ENCODE data around the gene CYTH2. TPM values are rescaled to one million over a fixed set of nuclear protein-coding genes. Genes with fewer than 3 reads are reported as not detected.
A peak's percentile ranks its signal among the peaks of the same experiment; 100 is the strongest.

Gene CYTH2
- total and polyA plus RNA-seq, 2 of the 8 experiments (the other 6 are each of a cell fraction or from before 2014, with no cell fraction given) = 43.7 to 71.4 TPM

GRCh38 chr19:48490981-48491792, 22.0 kb downstream of the CYTH2 start:
- Histone ChIP-seq H4K91ac (replicated peaks; ENCODE audit: insufficient read length, low read length) (no peak overlapping the region), H2BK12ac (ENCODE audit: low read depth, low read length) (peak overlapping the region; percentile 94), H3K9ac (replicated peaks in 1 of 4; ENCODE audit: extremely low read depth in 1 of 4, low read depth in 3 of 4, low read length in 3 of 4) (peak overlapping the region in 3 of 4 experiments; percentile 38 to 44 (median 42); a peak in 5 of 7 replicates), H3K36me3 (ENCODE audit: control insufficient read depth in 2 of 4, insufficient read depth in 4 of 4, low read length in 3 of 4) (no peaks in the 10 kb centered on the region; a peak in 1 of 8 replicates), H3K4ac (replicated peaks; ENCODE audit: insufficient read length, low read depth, low read length) (no peak overlapping the region), H3K56ac (replicated peaks; ENCODE audit: insufficient read length, low read depth, low read length) (no peak overlapping the region), H3K23me2 (ENCODE audit: low read depth, low read length) (peaks cover 6% of the 10 kb centered on the region; the same call in 1 of the 2 replicates), H2BK5ac (ENCODE audit: low read depth, low read length) (peak overlapping the region; percentile 52; the same call in 1 of the 2 replicates), H3K27ac (ENCODE audit: low read depth, low read length) (peak overlapping the region; percentile 71), H3K79me2 (ENCODE audit: control insufficient read depth in 1 of 2, insufficient read depth in 2 of 2, low read length in 2 of 2) (no peaks in the 10 kb centered on the region), H3K27me3 (replicated peaks in 1 of 4; ENCODE audit: control insufficient read depth in 3 of 4, extremely low read depth in 1 of 4, insufficient read depth in 3 of 4, low read length in 3 of 4) (peaks cover 0 to 5% (median 4%) of the 10 kb centered on the region in 4 experiments; a peak in 3 of 7 replicates), H2BK20ac (ENCODE audit: low read length) (no peak overlapping the region), H2AFZ (ENCODE audit: low read length) (no peak overlapping the region), H4K8ac (ENCODE audit: extremely low read depth, insufficient read depth, low read length) (peak overlapping the region; percentile 19; the same call in 1 of the 2 replicates), H4K5ac (ENCODE audit: insufficient read length, low read depth, low read length) (peak overlapping the region; percentile 0), H3K23ac (ENCODE audit: insufficient read length) (no peak overlapping the region), H3K18ac (ENCODE audit: extremely low read depth, low read length) (peak overlapping the region; percentile 60; the same call in 1 of the 2 replicates), H3K9me3 (ENCODE audit: insufficient read depth in 2 of 2, low read depth in 1 of 2, low read length in 1 of 2) (no peaks in the 10 kb centered on the region), H3K79me1 (ENCODE audit: low read depth, low read length) (no peaks in the 10 kb centered on the region; the same call in 1 of the 2 replicates), H2BK120ac (replicated peaks; ENCODE audit: low read depth, low read length) (no peak overlapping the region), H3K4me3 (ENCODE audit: extremely low read depth in 1 of 4, insufficient read depth in 2 of 4, low read depth in 3 of 4, low read length in 4 of 4) (peak overlapping the region; percentile 27 to 61 (median 40)), H3K4me1 (replicated peaks in 1 of 4; ENCODE audit: control insufficient read depth in 3 of 4, insufficient read depth in 4 of 4, low read length in 3 of 4) (peaks cover 0 to 21% (median 15%) of the 10 kb centered on the region in 4 experiments; a peak in 6 of 7 replicates), H3K4me2 (ENCODE audit: insufficient read depth in 1 of 2, low read depth in 2 of 2, low read length in 2 of 2) (peak overlapping the region; percentile 61 to 81), H2AK5ac (ENCODE audit: low read depth, low read length) (no peak overlapping the region; the same call in 1 of the 2 replicates), H4K20me1 (replicated peaks in 1 of 2; ENCODE audit: control insufficient read depth in 1 of 2, insufficient read depth in 2 of 2, low read length in 2 of 2) (peaks cover 0 to 4% of the 10 kb centered on the region in 2 experiments), H2BK15ac (ENCODE audit: low read length) (0 out of 2 replicates have a peak overlapping the region, but pooled peaks have one; percentile 72), H3K14ac (ENCODE audit: insufficient read length) (no peak overlapping the region)
- TF ChIP-seq EGR1 (IDR thresholded peaks at IDR 0.05; ENCODE audit: borderline replicate concordance, low read depth, low read length) (peak; percentile 96), SIX5 (IDR thresholded peaks at IDR 0.05; ENCODE audit: low read depth, low read length) (no peak), SP1 (IDR thresholded peaks at IDR 0.05; ENCODE audit: low read depth, low read length) (0 out of 2 replicates have a peak, but pooled peaks have one; percentile 42), KDM4A (IDR thresholded peaks at IDR 0.05; ENCODE audit: low read depth, low read length, severe bottlenecking) (no peak), TAF1 (IDR thresholded peaks at IDR 0.05; ENCODE audit: low read depth, low read length) (peak; percentile 58; the same call in 1 of the 2 replicates), TCF12 (IDR thresholded peaks at IDR 0.05; ENCODE audit: low read depth, low read length) (0 out of 2 replicates have a peak, but pooled peaks have one; percentile 41), RBBP5 (IDR thresholded peaks at IDR 0.05; ENCODE audit: borderline replicate concordance, low read depth, low read length) (0 out of 2 replicates have a peak, but pooled peaks have one; percentile 13), SIN3A (conservative IDR thresholded peaks at IDR 0.05 in 1 of 2, IDR thresholded peaks at IDR 0.05 in 1 of 2; ENCODE audit: low read depth in 1 of 2, low read length in 2 of 2) (0 out of 4 replicates have a peak, but pooled peaks of 1 of the 2 experiments have one; percentile 45), POLR2A (IDR thresholded peaks at IDR 0.05; ENCODE audit: control extremely low read depth in 1 of 2, low read depth in 2 of 2, low read length in 2 of 2) (peak in 1 of 2 experiments; percentile 77; a peak in 1 of 3 replicates), POLR2AphosphoS5 (IDR thresholded peaks at IDR 0.05; ENCODE audit: low read depth, low read length) (0 out of 2 replicates have a peak, but pooled peaks have one; percentile 65), TBP (IDR thresholded peaks at IDR 0.05; ENCODE audit: low read depth, low read length) (0 out of 2 replicates have a peak, but pooled peaks have one; percentile 4)
- FAIRE-seq (no peak), DNase-seq (ENCODE audit: low read depth in 1 of 2, low spot score in 2 of 2) (peak in 1 of 2 experiments; percentile 87)
- CTCF ChIA-PET (ENCODE audit: partially characterized antibody) = interaction anchor here (0.5 to 5.5 kb wide), 13 partner anchors 11 to 200 kb away, joined by 3 to 105 read pairs (median 5); partner anchors contain the start of gene KDELR1
- POLR2A ChIA-PET (ENCODE audit: partially characterized antibody) = interaction anchor here (1.1 to 14.8 kb wide), 13 partner anchors 9 to 220 kb away, joined by 3 to 176 read pairs (median 3); partner anchors contain the start of genes RPL18 and SPHK2
- WGBS, 2 experiments (ENCODE audit: extremely low coverage in 1 of 2, insufficient coverage in 1 of 2, insufficient read length in 1 of 2, insufficient replicate concordance in 2 of 2, low coverage in 1 of 2, low lambda C conversion rate in 2 of 2, missing lambda C conversion rate in 1 of 2) = 2% methylated on average over 10 of the region's 50 CpGs; no CpG with 5 or more reads in 1 of the 2 experiments
